GM19023 (cell line): ENCODE measurements around the gene PGAM1.
"Not testable (repeated sequence)": the region's sequence is repeated elsewhere in the genome, so short reads cannot be mapped to it uniquely, and the experiment has no call there.

Experiments
- ATAC-seq: cut with Tn5 transposase; IDR thresholded peaks from one replicate; pipeline ENCODE4 v1.9.1; 2021; ENCODE audit warnings: mild to moderate bottlenecking, moderate library complexity; ENCODE audit not compliant: unreplicated experiment

The PGAM1 gene

DNA sequence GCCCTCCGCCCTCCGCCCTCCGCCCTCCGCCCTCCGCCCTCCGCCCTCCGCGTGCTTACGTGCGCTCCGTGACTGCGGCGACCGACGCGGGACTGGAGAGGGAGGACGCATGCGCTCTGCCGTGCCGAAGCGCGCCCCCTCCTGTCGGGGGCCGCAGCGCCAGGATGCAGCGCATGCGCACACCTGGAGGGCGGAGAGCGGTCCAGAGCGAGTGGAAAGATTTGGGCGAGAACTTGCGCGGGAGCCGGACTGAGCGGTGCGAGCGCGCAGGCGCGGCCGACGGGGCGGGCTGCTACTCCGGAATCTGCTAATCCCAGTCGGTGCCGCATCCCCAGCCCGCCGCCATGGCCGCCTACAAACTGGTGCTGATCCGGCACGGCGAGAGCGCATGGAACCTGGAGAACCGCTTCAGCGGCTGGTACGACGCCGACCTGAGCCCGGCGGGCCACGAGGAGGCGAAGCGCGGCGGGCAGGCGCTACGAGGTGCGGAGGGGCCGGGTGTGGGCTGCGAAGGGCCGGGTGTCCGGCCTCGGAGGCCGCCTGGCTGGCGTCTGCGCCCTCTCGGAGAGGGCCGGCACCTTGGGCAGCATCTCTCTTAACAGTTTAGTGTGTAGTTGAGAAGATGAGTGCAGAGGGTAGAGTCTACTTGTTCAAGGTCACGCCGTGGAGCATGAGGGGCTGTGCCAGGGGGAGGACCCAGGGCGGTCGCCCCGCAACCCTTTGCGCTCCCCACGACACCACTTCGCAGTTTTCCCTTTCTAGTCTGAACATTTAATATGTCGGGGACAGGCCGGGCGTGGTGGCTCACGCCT lies at the start of gene PGAM1:
TSS of gene PGAM1 (plus strand) at position 228 of the 812 bp plus-strand sequence. CDS start at position 345, 117 bp downstream.
- peak; percentile 88 for ATAC-seq

DNA sequence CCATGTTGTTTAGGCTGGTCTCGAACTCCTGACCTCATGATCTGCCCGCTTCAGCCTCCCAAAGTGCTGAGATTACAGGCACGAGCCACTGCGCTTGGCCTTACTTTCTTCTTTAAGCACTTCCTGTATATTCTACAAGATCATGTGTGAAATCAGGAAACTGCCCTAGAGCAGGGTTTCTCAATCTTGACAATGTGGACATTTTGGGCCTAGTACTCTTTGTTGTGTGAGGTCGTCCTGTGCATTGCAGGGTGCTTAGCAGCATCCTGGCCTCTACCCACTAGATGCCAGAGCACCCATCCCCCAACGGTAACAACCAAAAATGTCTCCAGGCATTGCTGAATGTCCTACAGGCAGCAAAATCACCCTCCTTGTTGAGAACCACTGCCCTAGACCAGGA lies 49.6 kb upstream of the PGAM1 start:
- no peak for ATAC-seq

DNA sequence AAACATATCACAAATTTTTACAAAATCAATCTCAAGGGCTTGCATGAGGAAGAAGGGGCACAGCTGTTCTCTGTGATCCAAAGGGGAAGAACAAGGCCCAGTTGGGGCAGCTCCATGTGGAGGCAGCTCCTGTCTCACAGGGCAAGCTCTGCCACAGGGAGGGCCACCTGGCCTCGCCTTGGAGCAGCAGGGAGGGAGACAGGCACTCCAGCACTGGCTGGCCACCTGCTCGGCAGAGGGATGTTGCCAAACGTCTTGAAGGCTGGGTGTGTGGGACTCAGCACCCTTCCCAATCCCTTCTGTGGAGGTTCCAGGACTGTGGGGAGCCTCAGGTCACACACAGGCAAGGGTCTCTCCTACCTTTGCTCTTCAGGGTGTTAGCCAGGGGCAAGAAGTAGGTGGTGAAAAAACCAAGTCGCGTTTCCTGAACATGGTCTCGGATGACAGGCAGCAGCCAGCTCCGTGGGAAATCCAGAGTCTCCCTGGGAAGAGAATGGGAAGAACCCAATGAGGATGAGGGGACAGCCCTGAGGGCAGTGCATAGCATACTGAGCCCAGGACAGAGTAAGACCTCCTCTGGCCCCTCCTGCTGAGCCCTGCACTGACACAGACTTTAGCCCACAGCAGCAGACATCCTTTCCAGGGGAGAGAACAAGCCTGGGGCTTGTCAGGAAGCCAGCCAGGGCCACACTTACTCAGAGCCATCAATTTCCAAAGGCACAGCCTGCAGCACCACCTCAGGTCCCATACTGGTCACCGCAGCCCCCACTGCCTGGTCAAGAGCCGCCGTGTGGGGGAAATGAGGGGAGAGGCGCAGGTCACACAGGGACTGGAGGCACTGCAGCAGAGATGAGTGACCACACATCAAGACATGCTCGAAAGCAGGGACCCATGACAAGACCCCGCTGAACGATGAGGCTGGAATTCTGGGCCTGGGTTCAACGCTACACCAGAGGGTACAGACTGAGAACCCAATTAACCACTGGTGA lies 46.8 kb upstream of the PGAM1 start:
- ATAC-seq: no peak

DNA sequence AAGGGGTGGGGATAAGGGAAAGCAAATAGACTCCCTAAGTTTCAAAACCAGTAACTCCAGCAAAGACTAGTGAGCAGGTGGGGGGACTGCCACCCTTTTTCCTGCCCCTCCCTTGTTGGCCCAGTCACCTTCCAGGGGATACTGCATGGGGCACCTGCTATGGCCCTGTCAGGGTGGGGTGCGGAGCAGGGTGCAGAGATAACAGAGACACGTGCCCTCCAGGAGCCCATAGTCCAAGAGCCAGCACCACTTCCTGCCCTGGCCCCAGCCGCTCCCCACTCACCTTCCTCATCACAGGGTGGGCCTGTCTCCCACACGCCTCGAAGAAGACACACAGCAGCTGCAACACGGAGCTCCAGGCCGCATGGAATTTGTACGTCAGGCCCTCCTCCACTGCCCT lies 45.5 kb upstream of the PGAM1 start:
- no peak for ATAC-seq

DNA sequence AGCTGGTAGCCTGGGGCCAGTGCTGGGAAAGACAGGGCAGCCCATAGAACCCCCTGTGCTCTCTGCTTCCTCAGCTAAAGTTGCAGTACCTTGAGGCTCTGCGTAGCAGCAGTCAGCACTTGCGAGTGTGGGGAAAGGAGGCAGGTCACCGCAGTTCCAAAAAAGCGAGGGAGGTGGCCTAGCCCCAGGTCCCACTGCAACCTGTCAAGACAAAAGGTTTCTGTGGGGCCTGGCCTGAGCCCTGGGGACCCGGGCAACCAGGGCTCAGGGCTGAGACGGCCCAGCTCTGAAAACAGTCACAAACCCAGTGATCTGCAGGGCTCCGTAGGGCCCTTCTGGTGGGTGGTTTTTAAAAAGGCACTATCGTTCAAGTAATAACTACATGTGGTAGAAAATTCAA lies 44.4 kb upstream of the PGAM1 start:
- no peak for ATAC-seq

DNA sequence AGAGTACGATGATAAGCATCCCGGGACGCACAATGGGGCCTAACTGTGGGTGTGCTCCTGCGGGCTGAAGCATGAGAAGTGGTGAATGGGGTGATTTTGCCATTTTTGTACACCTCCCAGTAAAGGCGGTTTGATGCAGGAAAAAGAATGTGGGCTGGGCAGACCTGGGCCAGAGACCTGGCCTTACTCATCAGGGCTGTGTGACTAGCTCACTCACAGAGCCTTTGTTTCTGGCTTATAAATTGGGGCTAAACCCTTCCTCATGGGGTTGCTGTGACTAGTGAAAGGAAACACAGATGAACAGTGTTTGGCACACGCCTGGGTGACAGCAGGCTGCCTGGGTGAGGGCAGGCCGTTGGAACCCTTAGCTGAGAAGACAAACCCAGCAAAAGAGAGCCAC lies 42.8 kb upstream of the PGAM1 start:
- ATAC-seq: no peak

DNA sequence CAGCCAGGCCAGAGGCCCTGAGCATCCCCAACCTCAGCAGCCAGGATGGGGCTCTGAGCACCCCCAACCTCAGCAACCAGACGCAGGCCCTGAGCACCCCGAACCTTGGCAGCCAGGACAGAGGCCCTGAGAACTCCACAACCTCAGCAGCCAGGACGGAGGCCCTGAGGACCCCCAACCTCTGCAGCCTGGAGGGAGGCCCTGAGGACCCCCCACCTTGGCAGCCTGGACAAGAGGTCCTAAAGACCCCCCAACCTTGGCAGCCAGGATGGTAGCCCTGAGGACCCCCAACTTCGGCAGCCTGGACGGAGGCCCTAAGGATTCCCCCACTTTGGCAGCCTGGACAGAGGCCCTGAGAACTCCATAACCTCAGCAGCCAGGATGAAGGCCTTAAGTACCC lies 41.8 kb upstream of the PGAM1 start:
- ATAC-seq: no peak

DNA sequence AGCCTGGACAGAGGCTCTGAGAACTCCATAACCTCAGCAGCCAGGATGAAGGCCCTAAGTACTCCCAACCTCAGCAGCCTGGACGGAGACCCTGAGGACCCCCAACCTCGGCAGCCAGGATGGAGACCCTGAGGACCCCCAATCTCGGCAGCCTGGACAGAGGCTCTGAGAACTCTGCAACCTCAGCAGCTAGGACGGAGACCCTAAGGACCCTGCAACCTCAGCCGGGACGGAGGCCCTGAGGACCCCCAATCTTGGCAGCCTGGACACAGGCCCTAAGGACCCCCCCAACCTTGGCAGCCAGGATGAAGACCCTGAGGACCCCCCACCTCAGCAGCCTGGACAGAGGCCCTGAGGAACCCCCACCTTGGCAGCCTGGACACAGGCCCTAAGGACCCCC lies 41.4 kb upstream of the PGAM1 start:
- ATAC-seq: no peak

DNA sequence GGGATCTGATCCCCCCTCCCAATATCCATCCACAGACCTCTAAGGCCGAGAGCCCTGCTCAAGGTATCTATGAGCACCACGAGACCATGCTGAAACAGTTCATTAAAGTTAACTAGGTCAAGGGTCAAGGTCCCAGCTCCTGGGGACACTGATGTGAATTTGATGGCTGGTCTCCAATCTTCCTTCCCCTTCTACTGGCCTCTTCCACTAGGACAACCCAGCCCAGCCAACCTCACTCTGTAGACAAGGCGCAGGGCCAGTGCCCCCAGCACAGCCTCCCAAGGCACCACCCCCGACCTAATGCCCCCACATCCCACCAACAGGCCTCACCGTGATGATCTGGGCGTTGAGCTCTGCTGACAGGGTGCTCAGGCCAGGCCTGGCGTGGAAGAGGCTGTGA lies 40.4 kb upstream of the PGAM1 start:
- ATAC-seq: no peak

DNA sequence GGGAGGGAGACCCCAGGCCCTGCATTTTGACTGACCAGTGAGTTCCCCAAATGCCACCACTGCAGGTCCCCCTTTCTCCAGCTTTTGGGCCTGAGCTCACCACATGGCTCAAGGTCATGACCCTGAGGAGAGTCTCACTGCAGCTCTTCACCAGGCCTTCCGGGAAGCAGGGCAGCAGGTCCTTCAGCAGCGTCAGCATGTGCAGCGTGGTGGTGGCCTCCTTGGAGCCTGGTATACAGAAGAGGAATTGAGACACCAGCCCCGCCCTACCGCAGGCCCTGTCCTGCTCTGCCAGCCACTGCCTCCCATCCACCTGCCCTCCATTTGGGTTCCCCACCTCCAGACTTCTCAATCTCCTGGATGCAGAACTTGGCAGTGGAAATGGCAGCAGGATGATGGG lies 37.8 kb upstream of the PGAM1 start:
- ATAC-seq: no peak

DNA sequence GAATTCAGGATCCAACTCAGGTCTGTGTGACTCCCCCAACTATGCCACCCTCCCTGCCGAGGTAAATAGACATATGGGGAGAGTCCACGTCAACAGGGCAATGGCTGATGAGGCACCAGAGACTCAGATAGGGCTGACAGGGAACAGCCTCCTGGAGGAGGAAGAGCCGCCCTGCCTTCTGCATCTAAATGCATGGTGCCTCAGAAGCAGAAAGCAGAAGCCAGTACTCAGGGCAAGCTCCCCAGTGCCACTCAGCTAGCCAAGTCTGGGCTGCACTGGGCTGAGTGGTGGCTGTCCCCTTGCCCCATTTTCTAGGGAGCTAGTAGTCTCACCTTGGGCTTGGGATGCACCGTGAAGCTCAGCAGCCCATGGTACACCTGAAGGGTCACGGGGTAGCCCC lies 35.9 kb upstream of the PGAM1 start:
- no peak for ATAC-seq

DNA sequence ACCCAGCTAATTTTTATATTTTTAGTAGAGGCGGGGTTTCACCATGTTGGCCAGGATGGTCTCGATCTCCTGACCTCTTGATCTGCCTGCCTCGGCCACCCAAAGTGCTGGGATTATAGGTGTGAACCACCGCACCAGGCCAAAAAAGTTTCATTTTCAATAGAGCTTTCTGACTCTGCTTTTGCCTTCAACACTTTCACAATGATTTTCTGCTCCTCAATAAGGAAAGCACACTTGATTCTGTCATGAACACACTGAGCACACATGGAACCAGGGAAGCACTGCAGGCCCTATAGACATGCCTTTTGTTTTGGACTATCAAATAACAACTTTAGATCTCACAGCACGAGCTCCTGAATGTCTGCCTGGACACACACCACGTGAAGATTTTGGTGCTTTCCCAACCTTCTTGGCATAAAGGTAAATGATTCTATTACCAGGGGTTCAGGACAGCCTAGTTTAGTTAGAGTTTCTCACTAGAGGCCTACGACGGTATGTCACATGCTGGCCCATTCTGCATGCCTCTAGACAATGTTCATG lies 32.9 kb upstream of the PGAM1 start:
- no peak for ATAC-seq

DNA sequence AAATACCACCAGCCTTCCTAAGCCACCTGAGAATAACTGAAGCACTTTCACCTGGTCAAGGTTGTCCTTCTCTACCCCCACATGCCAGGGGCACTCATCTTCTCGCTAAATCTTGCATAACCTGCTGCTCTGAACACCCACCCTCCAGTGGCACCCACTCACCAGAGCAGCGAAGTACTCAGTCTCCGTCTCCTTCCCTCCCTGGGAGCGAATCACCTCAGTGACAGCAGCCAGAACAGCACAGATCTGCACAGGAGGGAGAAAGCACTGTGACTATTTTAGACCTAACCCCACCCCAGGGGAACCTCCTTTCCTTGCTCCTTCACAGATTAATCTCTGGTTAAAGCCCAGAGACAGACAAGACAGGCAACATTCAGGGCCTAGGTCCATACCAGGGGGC lies 29.9 kb upstream of the PGAM1 start:
- no peak for ATAC-seq

DNA sequence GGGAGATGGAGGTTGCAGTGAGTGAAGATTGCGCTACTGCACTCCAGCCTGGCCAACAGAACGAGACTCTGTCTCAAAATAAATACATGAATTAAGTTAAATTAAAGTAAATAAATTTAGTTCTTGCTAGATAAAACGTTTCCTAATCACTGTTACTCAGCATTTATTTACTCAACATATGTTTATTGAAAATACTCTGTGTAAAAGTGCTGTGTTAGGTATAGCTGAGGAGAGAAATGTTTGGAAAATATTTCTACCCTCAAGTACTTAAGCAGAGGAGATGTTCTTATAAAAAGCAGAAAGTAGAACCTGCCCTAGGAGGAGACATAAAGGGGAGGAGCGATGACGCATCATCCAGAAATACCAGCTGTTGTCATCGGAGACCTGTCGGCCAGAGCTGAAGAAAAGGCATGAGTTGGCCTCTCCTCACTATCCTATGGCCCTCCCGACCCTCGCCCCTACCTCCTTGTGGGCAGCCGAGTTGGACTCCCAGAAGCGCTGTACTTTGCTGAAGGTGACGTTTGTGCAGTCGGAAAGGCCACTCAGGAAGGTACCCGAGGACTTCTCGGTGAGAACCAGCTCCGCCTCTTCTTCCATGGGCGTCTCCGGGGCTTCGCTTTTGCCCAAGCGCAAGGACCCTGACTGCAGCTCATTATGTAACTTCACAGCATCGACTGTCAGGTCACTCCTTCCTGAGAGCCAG lies 26.0 kb upstream of the PGAM1 start:
- no peak for ATAC-seq

DNA sequence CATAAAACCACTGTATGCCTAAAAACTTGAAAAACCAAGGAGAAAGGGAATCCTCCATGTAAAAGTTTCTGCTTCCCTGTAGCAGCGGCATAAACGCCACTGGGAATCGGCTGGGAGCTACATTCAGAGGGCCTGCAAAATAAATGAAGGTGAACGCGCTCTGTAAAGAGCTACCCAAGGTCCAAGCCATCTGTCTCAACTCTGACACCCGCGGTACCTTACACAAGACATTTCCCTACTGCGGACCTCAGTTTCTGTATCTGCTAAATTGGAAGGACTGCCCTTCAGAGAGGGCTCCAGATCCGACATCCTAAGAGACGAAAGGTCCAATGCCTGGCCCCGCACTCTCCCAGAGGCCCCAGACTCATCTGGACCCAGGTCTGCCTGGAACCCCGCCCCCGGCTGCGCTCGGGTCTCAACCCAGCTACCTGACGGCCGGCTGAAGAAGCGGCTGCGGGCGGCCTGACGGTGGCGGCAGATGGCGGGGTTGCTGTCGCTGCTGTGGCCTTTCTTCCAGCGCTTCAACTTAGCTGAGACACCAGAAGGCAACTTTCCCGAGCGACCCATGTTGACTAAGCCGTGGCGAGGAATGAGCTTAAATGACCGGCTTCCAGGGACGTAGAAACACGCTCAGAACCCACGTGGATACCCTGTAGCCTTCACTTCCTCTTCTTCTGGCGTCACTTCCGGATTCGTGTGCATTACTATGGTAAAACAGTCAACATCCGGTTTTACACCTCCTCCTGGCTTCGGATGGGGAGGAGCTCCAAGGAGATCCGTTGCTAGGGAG lies 25.1 kb upstream of the PGAM1 start, which contains the start of gene RRP12:
TSS of gene RRP12 (minus strand) at position 676 of the 790 bp plus-strand sequence. CDS start at position 567, 109 bp downstream.
- peak; percentile 96 for ATAC-seq

DNA sequence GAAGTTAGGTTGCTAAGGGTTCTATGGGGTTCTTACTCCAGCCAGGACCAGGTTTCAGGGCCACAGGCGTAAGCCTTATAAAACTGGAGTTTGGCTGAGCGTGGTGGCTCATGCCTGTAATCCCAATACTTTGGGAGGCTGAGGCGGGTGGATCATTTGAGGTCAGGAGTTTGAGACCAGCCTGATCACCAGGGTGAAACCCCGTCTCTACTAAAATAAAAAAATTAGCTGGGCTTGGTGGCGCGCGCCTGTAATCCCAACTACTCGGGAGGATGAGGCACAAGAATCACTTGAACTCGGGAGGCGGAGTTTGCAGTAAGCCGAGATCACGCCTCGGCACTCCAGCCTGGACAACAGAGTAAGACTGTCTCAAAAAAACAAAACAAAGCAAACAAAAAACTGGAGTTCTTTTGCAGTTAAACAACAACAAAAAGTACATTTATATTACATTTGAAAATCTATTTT lies 24.5 kb upstream of the PGAM1 start:
- no peak for ATAC-seq

DNA sequence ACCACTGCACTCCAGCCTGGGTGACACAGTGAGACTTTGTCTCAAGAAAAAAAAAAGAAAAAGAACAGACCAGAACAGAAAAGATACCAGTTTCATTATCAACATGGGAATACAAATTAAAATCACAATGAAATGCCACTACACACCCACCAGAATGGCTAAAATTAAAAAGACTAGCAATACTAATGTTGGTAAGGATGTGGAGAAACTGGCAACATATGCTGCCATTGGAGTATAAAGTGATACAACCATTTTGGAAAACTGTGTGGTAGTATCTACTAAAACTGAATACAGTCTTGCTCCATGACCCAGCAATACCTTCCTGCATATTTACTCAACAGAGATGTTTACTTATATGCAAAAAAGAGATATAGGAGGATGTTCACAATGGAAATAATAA lies 21.9 kb upstream of the PGAM1 start:
- no peak for ATAC-seq

DNA sequence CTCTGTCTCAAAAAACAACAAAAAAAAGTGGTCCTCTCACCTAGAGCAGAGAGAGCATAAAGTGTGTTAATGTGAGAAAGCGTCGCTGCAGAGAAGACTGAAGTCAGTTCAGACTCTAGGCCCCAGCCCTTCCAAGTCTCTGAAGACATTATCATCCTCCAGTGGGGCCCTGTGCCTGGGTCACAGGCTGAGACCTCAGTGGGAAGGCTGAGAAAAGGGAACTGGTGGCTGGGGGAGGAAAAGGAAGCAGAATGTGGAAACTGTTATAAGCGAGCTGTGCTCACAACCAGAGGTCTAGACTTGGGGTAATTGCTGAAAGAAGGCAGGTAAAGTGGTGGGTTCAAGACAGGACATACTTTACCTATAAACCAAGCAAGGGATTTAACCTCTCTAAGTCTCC lies 19.9 kb upstream of the PGAM1 start:
- no peak for ATAC-seq

DNA sequence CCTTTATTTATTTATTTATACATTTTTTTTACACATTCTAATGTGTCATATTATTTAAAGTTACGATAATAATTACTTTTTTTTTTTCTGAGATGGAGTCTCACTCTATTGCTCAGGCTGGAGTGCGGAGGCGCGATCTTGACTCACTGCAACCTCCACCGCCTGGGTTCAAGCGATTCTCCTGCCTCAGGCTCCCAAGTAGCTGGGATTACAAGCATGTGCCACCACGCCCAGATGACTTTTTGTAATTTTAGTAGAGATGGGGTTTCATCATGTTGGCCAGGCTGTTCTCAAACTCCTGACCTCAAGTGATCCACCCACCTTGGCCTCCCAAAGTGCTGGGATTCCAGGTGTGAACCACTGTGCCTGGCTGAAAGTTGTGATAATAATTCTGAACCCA lies 19.5 kb upstream of the PGAM1 start:
- ATAC-seq: not testable (repeated sequence)
